GM12874 (cell line): ENCODE results near the gene SPESP1.

Source experiments
- CTCF ChIP-seq: IDR thresholded peaks from 2 replicates; pipeline ENCODE4 v1.5.1; 2011; ENCODE audit warnings: low read depth, mild to moderate bottlenecking, control low read depth, low read length, moderate library complexity; ENCODE audit not compliant: insufficient read depth

The SPESP1 gene

GRCh38 chr15:68930268-68931022 lies at the start of gene SPESP1:
SPESP1 (plus strand) TSS chr15:68930525; CDS start chr15:68930654, 129 bp downstream.
- no peak for TF ChIP-seq CTCF

- TF ChIP-seq CTCF = no peak
Measured at GRCh38 chr15:68885070-68885469, 45.3 kb upstream of the SPESP1 start.

GRCh38 chr15:68887120-68887519 lies 43.2 kb upstream of the SPESP1 start:
- no peak for TF ChIP-seq CTCF

- no peak for TF ChIP-seq CTCF
Measured at GRCh38 chr15:68887819-68888218, 42.5 kb upstream of the SPESP1 start.

- TF ChIP-seq CTCF = no peak
Measured at GRCh38 chr15:68888419-68888818, 41.9 kb upstream of the SPESP1 start.

- no peak for TF ChIP-seq CTCF
Measured at GRCh38 chr15:68894208-68894607, 36.1 kb upstream of the SPESP1 start.

- TF ChIP-seq CTCF = no peak
Measured at GRCh38 chr15:68896178-68896577, 34.1 kb upstream of the SPESP1 start.
